Measurements from ENCODE around the gene TRMT112.

- no peak for TF ChIP-seq POLR2A (IDR thresholded peaks at IDR 0.05)
- TF ChIP-seq, protein P1, sequence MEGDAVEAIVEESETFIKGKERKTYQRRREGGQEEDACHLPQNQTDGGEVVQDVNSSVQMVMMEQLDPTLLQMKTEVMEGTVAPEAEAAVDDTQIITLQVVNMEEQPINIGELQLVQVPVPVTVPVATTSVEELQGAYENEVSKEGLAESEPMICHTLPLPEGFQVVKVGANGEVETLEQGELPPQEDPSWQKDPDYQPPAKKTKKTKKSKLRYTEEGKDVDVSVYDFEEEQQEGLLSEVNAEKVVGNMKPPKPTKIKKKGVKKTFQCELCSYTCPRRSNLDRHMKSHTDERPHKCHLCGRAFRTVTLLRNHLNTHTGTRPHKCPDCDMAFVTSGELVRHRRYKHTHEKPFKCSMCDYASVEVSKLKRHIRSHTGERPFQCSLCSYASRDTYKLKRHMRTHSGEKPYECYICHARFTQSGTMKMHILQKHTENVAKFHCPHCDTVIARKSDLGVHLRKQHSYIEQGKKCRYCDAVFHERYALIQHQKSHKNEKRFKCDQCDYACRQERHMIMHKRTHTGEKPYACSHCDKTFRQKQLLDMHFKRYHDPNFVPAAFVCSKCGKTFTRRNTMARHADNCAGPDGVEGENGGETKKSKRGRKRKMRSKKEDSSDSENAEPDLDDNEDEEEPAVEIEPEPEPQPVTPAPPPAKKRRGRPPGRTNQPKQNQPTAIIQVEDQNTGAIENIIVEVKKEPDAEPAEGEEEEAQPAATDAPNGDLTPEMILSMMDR (IDR thresholded peaks at IDR 0.05): no peak
Observed at GRCh38 chr11:64306876-64307622, 10.3 kb downstream of the TRMT112 start.

Measured in right lobe of liver (tissue), 4 donors.